GM18502 (cell line): ENCODE measurements around the gene RNF222.
"Not testable (repeated sequence)": the region's sequence is repeated elsewhere in the genome, so short reads cannot be mapped to it uniquely, and the experiment has no call there.

Experiments
- ATAC-seq: cut with Tn5 transposase; IDR thresholded peaks from one replicate; pipeline ENCODE4 v1.9.1; 2021; ENCODE audit warnings: mild to moderate bottlenecking; ENCODE audit not compliant: unreplicated experiment, poor library complexity

Gene RNF222

DNA sequence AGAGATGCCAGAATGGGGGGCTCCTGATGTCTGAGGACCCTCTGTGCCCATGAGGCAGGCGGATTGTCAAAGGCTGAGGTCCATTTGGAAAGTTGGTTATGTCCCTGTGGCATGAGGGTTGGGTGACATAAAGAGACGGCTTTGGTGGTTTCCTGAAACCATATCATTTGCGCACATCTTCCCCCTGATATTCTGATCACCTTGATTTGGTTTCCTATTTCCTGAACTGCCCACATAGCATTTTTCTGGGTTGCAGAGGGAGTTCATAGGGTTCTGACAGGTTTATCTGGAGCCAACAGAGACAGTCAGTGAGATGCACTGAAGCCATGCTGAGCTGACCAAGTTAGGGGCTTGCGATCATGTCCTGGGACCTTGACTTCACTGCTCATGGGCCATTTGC, 15.7 kb upstream of the RNF222 start:
- no peak for ATAC-seq

DNA sequence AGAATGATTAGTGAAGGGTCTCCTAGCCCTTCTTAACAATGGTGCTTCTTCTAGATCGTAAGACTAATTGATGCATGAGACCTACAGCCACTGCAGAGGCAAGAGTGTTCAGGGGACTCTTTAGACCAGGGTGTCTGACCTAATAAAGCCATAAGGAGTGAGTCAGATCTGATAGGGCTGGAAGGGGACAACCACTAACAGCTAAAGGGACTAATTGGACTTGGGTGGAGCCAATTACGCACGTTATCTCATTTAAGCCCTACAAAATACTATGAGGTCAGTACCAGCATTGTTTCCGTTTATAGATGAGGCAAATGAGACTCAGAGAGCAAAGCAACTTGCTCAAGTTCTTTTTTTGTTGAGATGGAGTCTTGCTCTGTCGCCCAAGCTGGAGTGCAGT, 14.5 kb upstream of the RNF222 start:
- no peak for ATAC-seq

DNA sequence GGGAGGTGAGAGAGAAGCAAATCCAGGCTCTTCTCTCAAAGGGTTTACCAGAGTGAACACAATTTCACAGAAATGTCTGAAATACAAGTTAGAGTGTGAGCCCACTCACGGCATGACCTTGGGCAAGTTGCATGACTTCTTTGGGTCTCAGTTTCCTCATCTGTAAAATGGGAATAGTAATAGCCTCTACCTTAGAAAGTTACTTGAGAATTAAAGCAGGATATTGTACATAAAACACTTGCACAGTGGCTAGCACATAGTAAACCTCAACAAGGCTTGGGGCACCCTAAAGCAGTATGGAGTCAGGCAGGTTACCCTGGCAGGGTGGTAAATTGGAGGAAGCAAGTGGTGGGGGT, 13.2 kb upstream of the RNF222 start:
- no peak for ATAC-seq

DNA sequence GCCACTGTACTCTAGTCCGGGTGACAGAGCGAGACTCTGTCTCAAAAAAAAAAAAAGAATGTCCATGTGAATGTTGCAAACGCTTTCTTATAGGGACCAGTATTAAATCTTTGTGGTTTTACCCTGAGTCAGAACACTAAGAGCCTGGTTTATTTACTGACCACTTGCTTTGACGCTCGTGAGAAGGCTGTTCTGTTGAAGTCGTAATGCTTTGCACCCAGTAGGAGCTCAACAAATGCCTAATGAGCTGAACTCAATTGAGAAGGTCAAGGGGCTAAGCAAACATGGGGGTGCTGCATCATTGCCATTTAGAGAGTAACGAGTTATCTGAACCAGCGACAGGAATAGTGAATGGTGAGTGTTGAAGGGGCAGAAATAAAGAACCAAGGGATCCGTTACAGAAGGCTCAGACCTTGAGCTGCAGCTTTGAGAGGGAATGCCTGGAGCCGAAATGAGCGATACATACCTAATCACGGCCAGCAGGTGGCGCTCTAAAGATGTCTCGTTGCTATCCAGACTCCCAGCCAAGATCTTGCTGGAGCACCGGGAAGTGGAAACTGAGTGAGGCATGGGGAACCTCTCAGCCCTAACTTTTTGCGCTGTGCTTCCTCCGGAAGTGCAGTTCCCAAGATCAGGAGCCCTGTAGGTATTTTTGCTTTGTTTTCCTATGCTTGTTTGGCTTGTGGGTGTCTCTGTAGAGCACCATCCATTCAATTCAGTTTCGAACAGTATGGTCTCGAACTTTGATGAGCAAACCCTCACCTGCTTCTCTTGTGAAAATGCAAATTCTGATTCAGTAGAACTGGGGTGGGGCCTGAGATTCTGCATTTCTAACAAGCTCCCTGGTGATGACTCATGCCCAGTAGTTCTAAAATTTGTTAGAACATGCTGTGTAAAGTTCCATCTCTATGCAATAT, 12.6 kb upstream of the RNF222 start:
- ATAC-seq = no peak

DNA sequence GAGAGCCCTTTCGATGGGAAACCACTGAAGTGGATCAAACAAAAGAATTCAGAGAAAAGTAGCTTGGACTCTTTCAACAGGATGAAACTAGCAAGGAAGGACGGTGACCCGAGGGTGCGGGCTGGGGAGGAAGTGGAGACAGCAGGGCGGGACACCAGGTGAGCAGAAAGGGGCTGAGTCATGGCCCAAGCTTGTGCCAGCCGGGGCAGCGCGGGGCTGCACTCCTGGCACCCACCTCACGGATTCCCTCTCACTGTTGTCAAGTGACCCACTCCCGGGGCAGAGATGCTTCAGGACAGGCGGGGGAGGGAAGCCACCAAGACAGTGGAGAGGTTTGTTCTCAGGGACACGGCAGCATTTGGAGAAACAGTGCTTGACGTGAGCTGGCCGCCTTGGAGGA, 10.7 kb upstream of the RNF222 start:
- no peak for ATAC-seq

DNA sequence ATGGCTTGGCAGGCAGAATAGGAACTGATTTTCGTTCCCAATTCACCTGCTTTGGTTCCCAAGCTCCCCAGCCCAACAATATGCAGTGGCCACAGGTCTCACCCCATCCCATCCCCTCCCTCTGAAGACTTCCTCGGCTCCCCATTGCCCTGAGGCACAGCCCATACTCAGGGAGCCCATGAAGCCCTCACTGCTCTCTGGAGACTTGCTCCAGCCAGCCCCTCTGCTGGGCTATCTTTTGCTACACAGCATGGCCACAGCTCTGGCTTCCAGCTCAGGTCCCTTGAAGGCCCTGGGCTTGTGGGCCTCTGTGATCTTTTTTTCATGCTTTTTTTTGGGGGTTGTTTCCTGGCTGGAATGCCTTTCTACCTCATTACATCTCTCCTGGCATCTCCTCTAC, 8.5 kb upstream of the RNF222 start:
- ATAC-seq = no peak

DNA sequence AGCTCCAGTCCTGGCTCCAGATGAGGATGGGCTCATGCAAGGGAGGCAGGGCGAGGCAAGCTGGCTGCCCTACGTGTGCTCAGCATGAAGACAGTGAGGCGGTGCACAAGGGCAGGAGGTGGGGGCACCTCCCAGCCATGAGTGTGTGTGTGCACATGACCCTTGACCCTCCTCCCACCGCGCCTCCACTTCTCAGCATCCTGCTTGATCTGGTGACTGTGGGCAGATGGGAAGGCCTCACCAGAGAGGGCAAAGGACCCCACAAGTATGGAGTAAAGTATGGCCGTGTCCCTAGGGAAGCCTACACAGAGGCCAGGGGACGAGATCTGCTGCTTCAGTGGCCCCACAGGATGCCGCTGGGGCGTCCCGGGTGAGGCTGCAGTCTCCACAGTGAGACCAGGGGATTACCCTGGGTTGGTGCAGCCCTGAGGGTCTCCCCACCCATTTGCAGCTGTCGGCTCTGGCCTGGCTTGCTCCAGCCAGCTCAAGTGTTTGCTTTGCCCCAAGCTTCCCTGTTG, 7.9 kb upstream of the RNF222 start:
- ATAC-seq = no peak

DNA sequence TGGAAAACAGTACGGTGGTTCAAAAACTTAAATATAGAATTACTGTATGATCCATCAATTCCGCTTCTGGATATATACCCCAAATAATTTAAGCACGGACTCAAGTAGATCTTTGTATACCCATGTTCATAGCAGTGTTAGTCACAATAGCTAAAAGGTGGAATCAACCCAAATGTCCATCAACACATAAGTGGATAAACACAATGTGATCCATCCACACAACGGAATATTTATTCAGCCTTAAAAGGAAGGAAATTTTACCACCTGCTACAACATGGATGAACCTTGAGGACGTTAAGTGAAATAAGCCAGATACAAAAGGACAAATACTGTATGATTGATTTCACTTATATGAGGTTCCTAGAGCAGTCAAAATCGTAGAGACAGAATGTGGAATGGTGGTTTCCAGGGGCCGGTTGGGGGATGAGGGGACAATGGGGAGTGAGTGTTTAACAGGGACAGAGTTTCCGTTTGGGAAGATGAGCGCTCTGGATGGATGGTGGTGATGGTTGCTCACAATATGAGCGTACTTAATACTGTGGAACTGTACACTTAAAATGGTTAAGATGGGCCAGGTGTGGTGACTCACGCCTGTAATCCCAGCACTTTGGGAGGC, 5.4 kb upstream of the RNF222 start:
- ATAC-seq = no peak

DNA sequence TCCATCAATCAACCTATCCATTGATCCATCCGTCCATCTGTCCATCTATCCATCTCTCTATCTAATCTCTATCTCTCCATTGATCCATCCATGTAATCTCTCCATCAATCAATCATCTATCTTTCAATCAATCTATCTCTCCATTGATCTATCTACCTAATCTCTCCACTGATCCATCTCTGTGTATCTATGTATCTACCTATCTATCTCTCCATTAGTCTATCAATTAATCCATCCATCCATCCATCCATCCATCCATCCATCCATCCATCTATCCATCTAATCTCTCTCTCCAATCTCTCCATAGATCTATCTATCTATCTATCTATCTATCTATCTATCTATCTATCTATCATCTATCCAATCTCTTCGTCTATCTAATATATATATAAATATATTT, 3.5 kb upstream of the RNF222 start:
- no peak for ATAC-seq

DNA sequence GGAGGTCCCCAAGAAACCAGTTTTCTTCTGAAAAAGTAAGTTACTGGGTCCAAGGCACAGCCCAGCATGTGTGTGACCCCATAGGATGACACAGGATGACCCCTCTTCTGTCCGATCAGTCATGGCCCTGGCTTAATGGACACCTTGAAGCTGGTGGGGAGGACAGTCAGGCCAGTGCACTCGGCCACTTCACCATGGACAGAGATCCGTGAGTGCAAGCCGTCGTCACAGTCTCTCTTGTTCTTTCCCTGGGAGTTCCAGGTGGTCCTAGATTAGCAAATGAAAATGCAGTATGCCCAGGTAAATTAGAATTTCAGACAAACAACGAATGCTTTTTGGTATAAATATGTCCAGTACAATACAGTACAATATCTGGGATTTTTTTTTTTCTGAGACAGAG, 1.4 kb upstream of the RNF222 start:
- no peak for ATAC-seq

DNA sequence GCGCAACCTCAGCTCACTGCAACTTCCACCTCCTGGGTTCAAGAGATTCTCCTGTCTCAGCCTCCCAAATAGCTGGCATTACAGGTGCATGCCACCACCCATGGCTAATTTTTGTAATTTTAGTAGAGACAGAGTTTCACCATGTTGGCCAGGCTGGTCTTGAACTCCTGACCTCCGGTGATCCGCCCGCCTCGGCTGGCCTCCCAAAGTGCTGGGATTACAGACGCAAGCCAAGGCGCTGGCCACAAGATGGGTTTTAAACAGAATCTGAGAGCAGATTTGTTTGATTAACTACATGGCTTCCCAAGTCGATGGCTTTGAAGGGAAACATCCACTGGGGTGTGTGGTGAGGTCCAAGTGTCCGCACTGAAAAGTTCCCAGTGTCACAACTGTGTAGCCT, 3.1 kb downstream of the RNF222 start:
- not testable (repeated sequence) for ATAC-seq

DNA sequence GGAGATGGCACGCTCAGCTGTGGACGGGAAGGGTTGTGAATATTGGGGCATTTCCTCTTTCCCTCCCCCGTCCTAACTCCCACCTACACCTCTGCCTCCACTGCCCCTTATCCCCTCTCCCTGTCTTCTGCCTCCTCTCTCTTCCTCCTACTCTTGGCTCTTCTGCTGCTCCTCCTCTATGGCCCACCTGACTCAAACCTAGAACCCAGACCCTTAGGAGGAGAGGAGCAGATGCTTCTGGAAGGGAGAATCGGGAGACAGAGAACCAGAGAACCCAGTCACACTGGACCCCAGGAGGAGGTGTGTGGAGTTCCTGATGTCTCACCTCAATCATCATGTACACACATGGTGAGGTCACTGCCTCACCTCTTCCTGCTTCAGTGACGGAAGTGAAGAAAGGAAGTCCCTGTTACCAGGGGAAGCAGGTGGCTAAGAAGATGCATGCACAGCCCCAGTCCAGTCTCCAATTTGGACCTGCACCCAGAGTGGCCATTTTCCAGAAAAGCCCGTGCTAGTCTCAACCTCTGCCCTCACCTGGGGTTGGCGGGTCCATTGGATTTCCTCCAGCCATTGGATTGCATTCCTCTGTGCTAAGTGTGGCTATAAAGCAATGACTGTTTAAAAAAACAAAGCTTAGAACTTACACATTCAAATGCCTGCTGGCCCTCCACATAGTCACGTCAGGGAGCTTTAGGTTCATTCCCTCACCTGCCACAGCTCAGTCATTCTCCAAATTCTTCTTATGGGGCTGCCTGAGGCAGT, 4.0 kb downstream of the RNF222 start:
- ATAC-seq = no peak

DNA sequence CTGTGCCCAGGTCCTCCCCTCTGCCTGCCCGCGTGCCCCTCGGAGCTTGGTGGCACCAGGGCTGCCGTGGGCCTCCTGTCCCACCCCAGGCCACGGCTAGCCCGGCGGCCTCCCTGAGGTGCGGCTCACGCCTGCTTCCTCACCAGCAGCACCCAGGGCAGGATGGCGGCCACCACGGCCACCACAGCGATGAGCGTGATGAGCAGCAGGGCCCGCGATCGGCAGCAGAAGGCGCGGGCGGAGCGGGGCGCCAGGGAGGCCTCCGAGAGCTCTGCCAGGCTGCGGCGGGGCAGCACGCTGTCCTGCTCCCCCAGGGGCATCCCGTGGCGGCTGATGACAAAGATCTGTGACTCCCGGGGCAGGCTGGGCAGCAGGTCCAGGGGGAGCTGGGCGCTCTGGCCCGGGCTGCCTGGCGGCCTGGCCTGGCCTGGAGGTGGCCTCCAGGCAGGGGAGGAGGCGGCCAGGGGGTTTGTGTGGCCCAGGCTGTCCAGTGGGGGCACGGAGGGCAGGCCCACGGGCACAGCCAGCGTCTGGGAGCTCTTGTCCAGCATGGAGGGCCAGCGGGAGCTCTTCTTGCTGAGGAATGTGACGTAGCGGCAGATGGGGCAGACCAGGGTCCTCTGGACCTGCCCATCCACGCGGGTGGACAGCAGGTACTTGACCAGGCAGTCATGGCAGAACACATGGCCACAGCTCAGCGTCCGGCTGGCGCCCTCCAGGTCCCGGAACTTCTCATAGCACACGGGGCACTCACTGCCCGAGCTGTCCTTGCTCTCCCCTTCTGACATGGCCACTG, 4.8 kb downstream of the RNF222 start:
- no peak for ATAC-seq

DNA sequence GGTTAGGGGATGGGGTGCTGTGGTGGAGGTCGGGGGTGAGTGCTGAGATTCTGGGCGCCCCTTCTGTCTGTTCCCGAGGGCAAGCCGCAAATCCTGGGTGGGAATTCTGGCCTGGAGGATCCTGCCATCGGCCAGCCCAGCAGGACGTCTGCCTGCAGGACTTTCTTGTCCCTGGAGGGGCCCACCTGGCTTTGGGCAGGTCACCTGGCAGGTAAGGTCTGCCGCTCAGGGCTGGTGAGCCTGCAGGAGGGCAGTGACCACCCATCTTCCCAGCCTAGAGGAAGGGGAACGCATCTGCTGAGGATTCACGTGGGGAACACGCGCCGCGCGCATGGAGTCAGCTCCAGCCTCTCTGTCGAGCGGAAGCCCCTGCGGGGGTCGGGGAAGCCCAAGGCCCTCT, 5.4 kb downstream of the RNF222 start:
- ATAC-seq = no peak

DNA sequence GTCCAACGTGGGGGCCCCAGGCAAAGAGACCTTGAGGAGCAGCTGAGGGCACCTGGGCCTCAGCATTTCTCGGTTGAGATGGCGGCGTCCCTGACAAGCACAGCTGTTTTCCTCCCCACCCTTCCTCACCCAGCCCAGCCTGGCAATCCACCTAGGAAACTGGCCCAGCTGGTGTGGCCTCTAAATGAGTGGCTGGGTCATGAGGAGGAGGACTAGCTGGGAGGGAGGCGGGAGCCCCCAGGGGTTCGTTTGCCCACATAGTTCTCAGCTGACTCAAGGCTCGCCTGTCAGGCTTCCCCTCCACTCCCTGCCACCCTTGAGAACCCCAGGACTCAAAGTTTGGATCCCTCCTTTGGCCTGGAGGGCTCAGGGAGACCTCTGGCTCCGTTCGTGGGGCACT, 5.9 kb downstream of the RNF222 start:
- ATAC-seq = no peak

DNA sequence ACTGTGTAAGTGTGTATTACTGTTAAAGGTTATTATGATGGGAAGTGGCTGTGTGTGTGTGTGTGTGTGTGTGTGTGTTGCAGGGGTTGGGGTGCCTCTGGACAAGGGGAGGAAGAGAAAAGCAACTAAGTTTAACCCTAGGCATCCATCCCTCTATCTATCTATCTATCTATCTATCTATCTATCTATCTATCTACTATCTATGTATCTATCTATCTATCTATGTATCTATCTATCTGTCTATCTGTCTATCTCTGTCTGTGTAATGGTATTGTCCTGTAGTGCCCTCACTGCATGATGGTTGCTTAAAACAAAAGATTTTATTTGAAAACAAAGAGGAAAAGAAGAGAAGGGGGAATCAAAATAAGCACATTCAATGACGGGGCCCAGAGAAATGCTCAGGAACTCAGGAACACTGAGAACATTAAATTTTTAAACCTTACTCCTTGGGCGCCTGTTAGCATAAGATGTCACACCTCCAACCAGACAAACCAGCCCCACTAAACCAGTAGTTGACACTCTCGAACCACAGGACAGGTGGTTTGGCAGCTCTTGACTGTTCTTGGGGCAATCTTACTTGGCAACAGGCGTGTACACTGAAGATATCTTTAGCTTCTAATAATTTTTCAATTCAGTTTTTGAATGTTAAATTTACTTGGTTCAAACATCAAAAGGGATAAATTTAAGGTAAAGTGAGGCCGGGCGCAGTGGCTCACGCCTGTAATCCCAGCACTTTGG, 9.5 kb downstream of the RNF222 start:
- ATAC-seq = no peak

DNA sequence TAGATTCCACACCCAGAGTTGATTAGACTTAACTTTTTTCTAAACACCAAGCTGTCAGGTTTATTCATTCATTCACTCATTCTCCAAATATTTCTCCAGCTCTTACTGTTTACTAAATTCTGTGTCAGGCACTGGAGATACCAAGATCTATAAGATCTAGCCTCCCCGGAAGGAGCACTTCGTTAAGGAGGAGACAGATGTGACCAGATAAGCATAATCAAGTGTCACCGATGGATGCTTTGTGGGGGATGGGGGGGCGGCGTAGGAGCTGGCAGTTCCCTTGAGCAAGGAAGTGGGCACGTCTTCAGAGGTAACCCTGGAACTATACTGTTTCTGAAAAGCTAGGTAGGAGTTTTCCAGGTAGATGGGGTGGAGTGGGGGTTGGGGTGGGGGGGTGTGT, 10.8 kb downstream of the RNF222 start:
- ATAC-seq = no peak

DNA sequence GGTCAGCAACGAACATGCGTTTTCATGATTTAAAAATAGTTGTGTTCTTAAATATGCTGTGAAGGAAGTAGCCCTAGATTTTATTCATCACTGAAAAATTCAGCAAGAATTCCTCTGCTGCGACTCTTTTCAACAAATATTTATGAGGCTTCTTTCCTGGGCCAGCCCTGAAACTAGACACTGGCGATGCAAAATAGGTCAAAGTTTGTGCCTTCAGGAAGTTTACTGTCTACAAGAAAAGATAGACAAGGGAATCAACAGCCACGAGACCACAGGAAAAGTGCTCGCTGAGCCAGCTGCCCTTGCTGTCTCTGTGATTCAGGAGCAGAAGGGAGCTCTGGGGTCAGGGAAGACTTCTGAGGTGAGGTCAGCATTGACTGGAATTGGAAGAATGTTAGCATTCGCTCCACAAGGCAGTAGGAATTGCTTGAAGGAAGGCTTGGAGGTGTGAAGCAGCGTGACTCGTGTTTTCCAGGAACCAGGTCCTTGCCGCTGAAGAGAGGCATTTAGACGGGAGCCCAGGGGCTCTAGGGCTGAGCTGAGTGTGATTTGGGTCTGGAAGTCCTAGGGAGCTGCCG, 12.7 kb downstream of the RNF222 start:
- ATAC-seq = no peak

DNA sequence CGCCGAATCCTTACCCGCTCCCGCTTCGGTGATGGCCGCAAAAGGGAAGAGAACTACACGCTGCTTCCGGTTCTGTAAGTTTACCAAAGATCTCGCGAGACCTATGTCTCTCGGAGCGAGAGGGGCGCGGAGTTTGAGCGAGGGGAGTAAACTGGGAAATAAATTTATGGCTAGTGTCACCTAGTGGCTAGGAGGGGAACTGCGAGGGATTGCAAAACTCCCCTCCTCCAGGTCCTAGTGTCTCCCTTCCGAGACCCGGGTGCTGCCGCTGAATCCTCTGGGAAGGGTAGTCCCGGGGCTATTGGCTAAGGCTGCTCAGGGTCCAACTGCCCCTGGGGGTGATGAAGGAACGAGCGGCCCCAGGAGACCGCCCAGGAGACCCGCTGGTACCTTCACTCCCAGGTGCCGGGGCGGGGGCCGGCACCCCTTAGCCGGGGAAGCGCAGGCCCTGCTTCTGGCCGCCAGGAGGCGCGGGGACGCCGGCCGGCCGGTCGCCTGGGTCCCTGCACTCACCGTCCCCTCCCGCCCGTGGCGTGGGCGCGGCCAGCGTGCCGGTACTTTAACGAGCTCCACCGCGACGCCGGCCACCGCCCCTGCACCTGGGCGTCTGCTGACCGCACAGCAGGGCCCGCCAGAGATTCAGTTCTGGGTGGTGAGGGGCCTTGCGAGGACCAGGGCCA, 14.3 kb downstream of the RNF222 start, which contains the start of gene RPL26:
Gene RPL26 (minus strand): TSS at position 51 of the 680 bp plus-strand sequence. CDS start 883 bp downstream, outside the sequence.
- peak; percentile 87 for ATAC-seq
